ENCODE data around the gene KLHL29.

- no peak for TF ChIP-seq EZH2 (optimal IDR thresholded peaks at IDR 0.05; ENCODE audit: low read depth, low read length)
- TF ChIP-seq CTCF (IDR thresholded peaks at IDR 0.05; ENCODE audit: low read length), result no peak
Measured at GRCh38 chr2:23411752-23412431, 26.9 kb downstream of the KLHL29 start.
